ENCODE results near the gene CHAD. TPM values are rescaled to one million over a fixed set of nuclear protein-coding genes. Genes with fewer than 3 reads are reported as not detected.

CHAD gene
- total and polyA plus RNA-seq, 2 of the 4 experiments (the other 2 are of a cell fraction) = 0.03 TPM; not detected in 1

DNA sequence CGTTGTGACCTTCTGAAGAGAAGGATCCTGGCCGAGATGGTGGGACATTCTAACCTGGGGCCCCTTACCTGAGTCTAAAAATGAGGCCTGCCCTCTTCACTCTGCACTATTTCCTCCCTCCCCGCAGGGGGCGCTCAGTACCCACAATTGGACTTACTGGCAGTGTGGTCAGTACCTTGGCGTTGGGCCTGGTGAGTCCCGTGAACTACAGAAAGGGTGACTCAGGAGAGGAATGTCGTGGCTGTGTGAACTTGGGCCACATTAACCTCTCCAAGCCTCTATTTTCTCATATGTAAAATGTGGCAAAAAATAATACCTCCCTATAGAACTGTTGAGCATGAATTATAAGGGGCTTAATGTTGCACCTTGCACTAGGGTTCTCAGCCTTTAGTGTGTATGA is 13.8 kb upstream of the CHAD start:
- no peak overlapping the region for H3K4me2 ChIP-seq (ENCODE audit: low read depth, low read length)
- no peak overlapping the region for H3K4me3 ChIP-seq (ENCODE audit: insufficient read depth, low read depth, low read length)
- BruUV-seq (replicated peaks) = no TSS peak
- no CpG with 5 or more reads among the region's 7 CpGs for WGBS, 2 experiments (ENCODE audit: extremely low coverage in 2 of 2, insufficient read length in 1 of 2)
- H4K5ac ChIP-seq (ENCODE audit: low read depth, low read length) = no peak overlapping the region
- intact Hi-C loops (cut with micrococcal nuclease) = loop anchor here (1.0 to 5.0 kb wide), 5 partner anchors 60 to 360 kb away; partner anchors contain the start of gene SPATA20
- H2BK15ac ChIP-seq (ENCODE audit: low read depth, low read length) = no peak overlapping the region
- peaks cover 7% of the 10 kb centered on the region; the same call in 1 of the 2 replicates for H3K9me1 ChIP-seq (ENCODE audit: insufficient read depth, low read length)
- in situ Hi-C loops (cut with MboI; ENCODE audit: low sequenced_read_pairs) = loop anchor here (10.0 kb wide), 1 partner anchor 212 kb away; no protein-coding TSS in a partner anchor
- H3K27ac ChIP-seq (ENCODE audit: insufficient read depth, low read length) = no peak overlapping the region; the same call in 1 of the 2 replicates
- peaks cover 18% of the 10 kb centered on the region for H3K36me3 ChIP-seq (ENCODE audit: control insufficient read depth, insufficient read depth, low read length)
- peak overlapping the region in 1 of 2 experiments; percentile 51; a peak in 1 of 4 replicates for H4K8ac ChIP-seq (ENCODE audit: low read depth in 2 of 2, low read length in 2 of 2)
- ATAC-seq (ENCODE audit: low read depth) = peak; percentile 55
- POLR2A ChIA-PET (ENCODE audit: unreplicated experiment) = interaction anchor here (0.6 kb wide), 1 partner anchor 27 kb away, joined by 4 read pairs; no protein-coding TSS in a partner anchor
- dilution Hi-C loops (cut with HindIII; ENCODE audit: low sequenced_read_pairs, unreplicated experiment) = no loop called here
- no peak overlapping the region for H2BK20ac ChIP-seq (ENCODE audit: low read depth, low read length)
- peak overlapping the region; percentile 11 for H2BK5ac ChIP-seq (ENCODE audit: low read depth, low read length, poor library complexity, severe bottlenecking)
- no peak overlapping the region for H3K18ac ChIP-seq (ENCODE audit: low read depth, low read length)
- H2AK9ac ChIP-seq (replicated peaks; ENCODE audit: low read depth, low read length, poor library complexity) = no peak overlapping the region
- H2BK120ac ChIP-seq (ENCODE audit: low read depth, low read length) = peak overlapping the region; percentile 36; the same call in 1 of the 2 replicates
- peak overlapping the region; percentile 2 for H2AFZ ChIP-seq (replicated peaks; ENCODE audit: low read length, poor library complexity)
- H3K56ac ChIP-seq (ENCODE audit: extremely low read depth, insufficient read depth, low read length) = no peak overlapping the region
- H3K4ac ChIP-seq (ENCODE audit: low read depth, low read length) = peak overlapping the region; percentile 53; the same call in 1 of the 2 replicates
- no peak overlapping the region for H3K9ac ChIP-seq (ENCODE audit: low read depth, low read length)
- CTCF ChIA-PET = interaction anchor here (0.6 to 1.0 kb wide), 3 partner anchors 19 to 212 kb away, joined by 3 read pairs; no protein-coding TSS in a partner anchor
- no peaks in the 10 kb centered on the region for H3K27me3 ChIP-seq (ENCODE audit: control insufficient read depth, insufficient read depth, low read length)
- no peak overlapping the region; the same call in 1 of the 2 replicates for H2AK5ac ChIP-seq (ENCODE audit: low read depth, low read length)
- H4K20me1 ChIP-seq (ENCODE audit: insufficient read depth, low read length) = peaks cover 8% of the 10 kb centered on the region; the same call in 1 of the 2 replicates
- no peak overlapping the region for H3K23ac ChIP-seq (ENCODE audit: low read depth, low read length)
- DNase-seq = peak; percentile 98
- H3K79me1 ChIP-seq (ENCODE audit: low read depth in 1 of 2, low read length in 2 of 2) = peaks cover 11 to 32% of the 10 kb centered on the region in 2 experiments; a peak in 3 of 4 replicates
- H3K4me1 ChIP-seq (ENCODE audit: control insufficient read depth, insufficient read depth, low read length) = peaks cover 4% of the 10 kb centered on the region
- no peaks in the 10 kb centered on the region for H3K9me3 ChIP-seq (ENCODE audit: control insufficient read depth, insufficient read depth, low read length)
- H4K91ac ChIP-seq (ENCODE audit: insufficient read depth, low read depth, low read length) = peak overlapping the region; percentile 15; the same call in 1 of the 2 replicates
- H3K14ac ChIP-seq (replicated peaks; ENCODE audit: low read depth, low read length) = no peak overlapping the region
- TF ChIP-seq, protein P1, sequence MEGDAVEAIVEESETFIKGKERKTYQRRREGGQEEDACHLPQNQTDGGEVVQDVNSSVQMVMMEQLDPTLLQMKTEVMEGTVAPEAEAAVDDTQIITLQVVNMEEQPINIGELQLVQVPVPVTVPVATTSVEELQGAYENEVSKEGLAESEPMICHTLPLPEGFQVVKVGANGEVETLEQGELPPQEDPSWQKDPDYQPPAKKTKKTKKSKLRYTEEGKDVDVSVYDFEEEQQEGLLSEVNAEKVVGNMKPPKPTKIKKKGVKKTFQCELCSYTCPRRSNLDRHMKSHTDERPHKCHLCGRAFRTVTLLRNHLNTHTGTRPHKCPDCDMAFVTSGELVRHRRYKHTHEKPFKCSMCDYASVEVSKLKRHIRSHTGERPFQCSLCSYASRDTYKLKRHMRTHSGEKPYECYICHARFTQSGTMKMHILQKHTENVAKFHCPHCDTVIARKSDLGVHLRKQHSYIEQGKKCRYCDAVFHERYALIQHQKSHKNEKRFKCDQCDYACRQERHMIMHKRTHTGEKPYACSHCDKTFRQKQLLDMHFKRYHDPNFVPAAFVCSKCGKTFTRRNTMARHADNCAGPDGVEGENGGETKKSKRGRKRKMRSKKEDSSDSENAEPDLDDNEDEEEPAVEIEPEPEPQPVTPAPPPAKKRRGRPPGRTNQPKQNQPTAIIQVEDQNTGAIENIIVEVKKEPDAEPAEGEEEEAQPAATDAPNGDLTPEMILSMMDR (conservative IDR thresholded peaks at IDR 0.05; ENCODE audit: low read depth, low read length) = peak; percentile 97
- TF ChIP-seq MAZ (IDR thresholded peaks at IDR 0.05; ENCODE audit: borderline replicate concordance, low read depth, low read length) (0 out of 2 replicates have a peak, but pooled peaks have one; percentile 51), RFX5 (IDR thresholded peaks at IDR 0.05; ENCODE audit: low read depth, low read length) (no peak), USF2 (IDR thresholded peaks at IDR 0.05; ENCODE audit: low read depth, low read length) (0 out of 2 replicates have a peak, but pooled peaks have one; percentile 30), CEBPB (IDR thresholded peaks at IDR 0.05; ENCODE audit: low read depth, low read length) (no peak), RAD21 (IDR thresholded peaks at IDR 0.05; ENCODE audit: low read length) (peak; percentile 94), RCOR1 (IDR thresholded peaks at IDR 0.05; ENCODE audit: insufficient replicate concordance, low read length) (no peak), FOS (IDR thresholded peaks at IDR 0.05; ENCODE audit: low read depth, low read length) (peak; percentile 79), BHLHE40 (IDR thresholded peaks at IDR 0.05; ENCODE audit: low read depth, low read length) (peak; percentile 97), MXI1 (IDR thresholded peaks at IDR 0.05; ENCODE audit: borderline replicate concordance, low read depth, low read length) (no peak), CHD1 (IDR thresholded peaks at IDR 0.05; ENCODE audit: low read depth, low read length) (no peak), NFE2L2 (IDR thresholded peaks at IDR 0.05; ENCODE audit: low read depth, low read length) (no peak), SMC3 (IDR thresholded peaks at IDR 0.05; ENCODE audit: low read depth, low read length) (peak; percentile 82), POLR2A (IDR thresholded peaks at IDR 0.05; ENCODE audit: low read depth, low read length) (no peak; the same call in 1 of the 2 replicates)
- TF ChIP-seq, protein P2, sequence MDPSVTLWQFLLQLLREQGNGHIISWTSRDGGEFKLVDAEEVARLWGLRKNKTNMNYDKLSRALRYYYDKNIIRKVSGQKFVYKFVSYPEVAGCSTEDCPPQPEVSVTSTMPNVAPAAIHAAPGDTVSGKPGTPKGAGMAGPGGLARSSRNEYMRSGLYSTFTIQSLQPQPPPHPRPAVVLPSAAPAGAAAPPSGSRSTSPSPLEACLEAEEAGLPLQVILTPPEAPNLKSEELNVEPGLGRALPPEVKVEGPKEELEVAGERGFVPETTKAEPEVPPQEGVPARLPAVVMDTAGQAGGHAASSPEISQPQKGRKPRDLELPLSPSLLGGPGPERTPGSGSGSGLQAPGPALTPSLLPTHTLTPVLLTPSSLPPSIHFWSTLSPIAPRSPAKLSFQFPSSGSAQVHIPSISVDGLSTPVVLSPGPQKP (IDR thresholded peaks at IDR 0.05; ENCODE audit: borderline replicate concordance, low read depth, low read length) = no peak
